ENCODE measurements around the gene HAPLN2. TPM values are rescaled to one million over a fixed set of nuclear protein-coding genes. Genes with fewer than 3 reads are reported as not detected.

HAPLN2 gene
- total RNA-seq, 1 donor from 2014 or later = 1.4 TPM

DNA sequence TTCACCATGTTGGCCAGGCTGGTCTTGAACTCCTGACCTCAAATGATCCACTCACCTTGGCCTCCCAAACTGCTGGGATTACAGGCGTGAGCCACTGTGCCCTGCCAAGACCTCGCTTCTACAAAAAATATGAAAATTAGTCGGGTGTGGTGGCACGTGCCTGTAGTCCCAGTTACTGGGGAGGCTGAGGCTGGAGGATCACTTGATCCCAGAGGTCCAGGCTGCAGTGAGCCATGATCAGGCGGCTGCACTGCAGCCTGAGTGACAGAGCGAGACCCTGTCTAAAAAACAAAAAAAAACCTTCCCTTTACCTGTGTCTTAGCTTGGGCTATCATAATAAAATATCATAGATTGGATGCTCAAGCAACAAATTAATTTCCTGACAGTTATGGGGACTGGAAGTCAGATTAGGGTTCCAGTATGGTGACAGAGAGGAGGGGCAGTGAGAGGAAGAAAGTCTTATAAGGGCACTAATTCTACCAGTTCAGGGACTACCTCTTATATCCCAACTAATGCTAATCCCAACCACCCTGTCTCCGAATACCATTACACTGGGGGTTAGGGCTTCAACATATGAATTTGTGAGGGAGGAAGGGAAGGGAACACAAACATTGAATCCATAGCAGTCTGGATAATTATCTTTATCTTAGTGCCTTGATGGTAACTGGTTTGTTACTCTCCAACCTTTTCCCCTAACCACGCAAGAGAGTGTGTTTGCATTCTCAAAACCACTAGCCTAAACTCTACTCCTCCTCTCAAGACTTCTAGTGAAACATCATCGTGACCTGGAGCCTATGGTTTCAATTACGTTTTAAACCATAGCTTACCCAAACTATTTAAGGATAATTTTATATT lies 28.7 kb upstream of the HAPLN2 start:
- Histone ChIP-seq H3K36me3 (peaks cover 3 to 14% of the 10 kb centered on the region in 2 donors), H3K27me3 (no peaks in the 10 kb centered on the region), H3K4me1 (peaks cover 4 to 10% of the 10 kb centered on the region in 2 donors), H3K4me3 (peak overlapping the region in 1 of 2 donors; percentile 94), H3K27ac (peak overlapping the region; percentile 82 to 83), H3K9me3 (no peaks in the 10 kb centered on the region)
- intact Hi-C loops (cut with DNase I) = no loop called here
- TF ChIP-seq CTCF (IDR thresholded peaks at IDR 0.05) = no peak
- DNase-seq (ENCODE audit: low spot score in 2 of 2) = no peak

DNA sequence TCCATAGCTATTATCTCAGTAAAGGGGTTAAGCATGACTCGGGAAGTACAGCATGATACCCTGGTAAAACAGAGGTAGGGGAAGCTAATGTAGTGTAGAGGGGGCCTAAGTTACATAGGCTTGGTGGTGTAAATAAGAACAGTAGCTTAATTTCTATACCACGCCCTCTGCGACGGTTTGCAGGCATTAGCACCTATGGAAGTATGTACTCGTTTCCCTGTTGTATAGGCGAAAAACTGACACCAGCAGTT lies 28.1 kb upstream of the HAPLN2 start:
- peak overlapping the region; percentile 82 to 83 for H3K27ac ChIP-seq
- H3K27me3 ChIP-seq = no peaks in the 10 kb centered on the region
- peaks cover 4 to 10% of the 10 kb centered on the region in 2 donors for H3K4me1 ChIP-seq
- H3K4me3 ChIP-seq = peak overlapping the region; percentile 80 to 94
- intact Hi-C loops (cut with DNase I) = no loop called here
- DNase-seq (ENCODE audit: low spot score in 2 of 2) = no peak
- no peaks in the 10 kb centered on the region for H3K9me3 ChIP-seq
- H3K36me3 ChIP-seq = peaks cover 3 to 18% of the 10 kb centered on the region in 2 donors
- no peak for TF ChIP-seq CTCF (IDR thresholded peaks at IDR 0.05)

- peak within 1 kb of the TSS; percentile 80 to 94 for H3K4me3 ChIP-seq
- H3K27ac ChIP-seq = peak within 1 kb of the TSS; percentile 82 to 83
- intact Hi-C loops (cut with DNase I) = no loop called here
- H3K4me1 ChIP-seq = peaks cover 4 to 10% of the 10 kb centered on the region in 2 donors
- peaks cover 3 to 23% of the 10 kb centered on the region in 2 donors for H3K36me3 ChIP-seq
- DNase-seq (ENCODE audit: low spot score in 2 of 2) = peak in 1 of 2 donors; percentile 83
- TF ChIP-seq CTCF (IDR thresholded peaks at IDR 0.05) = no peak
- H3K9me3 ChIP-seq = no peaks in the 10 kb centered on the region
- H3K27me3 ChIP-seq = no peaks in the 10 kb centered on the region
Observed at GRCh38 chr1:156591432-156592157, 27.6 kb upstream of the HAPLN2 start, which contains the start of gene NAXE. Gene NAXE, plus strand, starts transcription at chr1:156591776. Its CDS starts 29 bp downstream, at chr1:156591805.

DNA sequence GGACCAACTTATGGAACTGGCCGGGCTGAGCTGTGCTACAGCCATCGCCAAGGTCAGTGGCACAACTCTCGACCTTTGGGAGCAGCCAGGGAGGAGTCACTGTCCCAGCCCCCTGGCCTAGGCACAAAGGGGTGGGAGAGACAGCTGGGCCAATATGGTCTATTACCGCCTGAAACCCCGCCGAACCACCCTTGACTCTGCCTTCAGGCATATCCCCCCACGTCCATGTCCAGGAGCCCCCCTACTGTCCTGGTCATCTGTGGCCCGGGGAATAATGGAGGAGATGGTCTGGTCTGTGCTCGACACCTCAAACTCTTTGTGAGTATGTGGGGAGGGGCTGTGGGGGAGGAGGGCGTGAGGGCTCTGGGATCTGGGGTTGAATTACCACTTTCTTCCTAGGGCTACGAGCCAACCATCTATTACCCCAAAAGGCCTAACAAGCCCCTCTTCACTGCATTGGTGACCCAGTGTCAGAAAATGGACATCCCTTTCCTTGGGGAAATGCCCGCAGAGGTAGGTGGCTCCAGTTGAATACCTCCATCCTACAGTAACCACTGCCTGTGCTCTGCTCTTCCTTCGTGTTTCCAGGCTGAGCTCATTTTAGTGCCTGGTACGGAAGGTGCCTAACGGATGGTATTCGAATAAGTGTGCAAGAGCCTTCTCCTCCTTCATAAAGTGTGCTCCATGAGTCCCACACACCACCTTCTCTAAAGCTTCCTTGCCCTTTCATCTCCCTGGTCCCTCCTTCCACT lies 26.9 kb upstream of the HAPLN2 start:
- no peak for TF ChIP-seq CTCF (IDR thresholded peaks at IDR 0.05)
- peak overlapping the region; percentile 82 to 83 for H3K27ac ChIP-seq
- intact Hi-C loops (cut with DNase I) = no loop called here
- H3K36me3 ChIP-seq = peaks cover 3 to 30% of the 10 kb centered on the region in 2 donors
- no peaks in the 10 kb centered on the region for H3K27me3 ChIP-seq
- peaks cover 4 to 10% of the 10 kb centered on the region in 2 donors for H3K4me1 ChIP-seq
- H3K4me3 ChIP-seq = peak overlapping the region; percentile 80 to 94
- H3K9me3 ChIP-seq = no peaks in the 10 kb centered on the region
- DNase-seq (ENCODE audit: low spot score in 2 of 2) = peak in 1 of 2 donors; percentile 48

DNA sequence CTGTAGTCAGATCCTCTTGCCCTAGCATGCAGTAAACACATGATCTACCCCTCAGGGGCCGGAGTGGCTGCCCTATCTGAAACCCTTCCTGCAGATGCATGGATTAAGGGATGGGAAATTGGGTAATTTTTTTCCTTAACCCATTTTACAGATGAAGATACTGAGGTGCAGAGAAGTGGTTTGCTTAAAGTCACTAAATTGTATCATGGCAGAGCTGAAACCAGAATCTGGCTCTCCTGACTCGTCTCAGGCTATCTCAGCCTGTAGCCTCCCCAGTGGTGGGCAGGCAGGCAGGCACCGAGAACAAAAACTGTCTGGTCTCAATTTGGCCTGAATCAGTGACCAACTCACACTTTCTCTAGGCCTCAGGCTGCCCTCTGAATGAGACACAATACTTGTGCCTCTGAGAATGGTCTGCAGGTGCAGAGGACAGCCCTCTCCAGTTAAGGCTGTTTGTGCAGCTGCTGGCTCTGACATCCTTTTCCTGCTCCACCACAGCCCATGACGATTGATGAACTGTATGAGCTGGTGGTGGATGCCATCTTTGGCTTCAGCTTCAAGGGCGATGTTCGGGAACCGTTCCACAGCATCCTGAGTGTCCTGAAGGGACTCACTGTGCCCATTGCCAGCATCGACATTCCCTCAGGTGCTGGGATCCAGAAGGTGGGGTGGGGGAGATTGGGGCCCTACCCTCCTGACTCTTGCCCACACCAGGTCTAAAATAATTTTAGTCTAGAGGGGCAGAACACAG lies 26.1 kb upstream of the HAPLN2 start:
- peak in 1 of 2 donors; percentile 53 for DNase-seq (ENCODE audit: low spot score in 2 of 2)
- peaks cover 3 to 36% of the 10 kb centered on the region in 2 donors for H3K36me3 ChIP-seq
- H3K27ac ChIP-seq = peak overlapping the region in 1 of 2 donors; percentile 83

More for the DNA sequence above, 26.1 kb upstream of the HAPLN2 start:
- intact Hi-C loops (cut with DNase I) = no loop called here
- TF ChIP-seq CTCF (IDR thresholded peaks at IDR 0.05) = no peak
- H3K4me1 ChIP-seq = peaks cover 4 to 10% of the 10 kb centered on the region in 2 donors
- no peaks in the 10 kb centered on the region for H3K27me3 ChIP-seq
- no peak overlapping the region for H3K4me3 ChIP-seq
- H3K9me3 ChIP-seq = no peaks in the 10 kb centered on the region

All from ascending aorta (tissue), 2 donors.